ENCODE results near the gene ACSM4.

The ACSM4 gene

GRCh38 chr12:7351177-7351576 lies 47.3 kb downstream of the ACSM4 start:
- TF ChIP-seq SUZ12 (IDR thresholded peaks at IDR 0.05; ENCODE audit: extremely low read depth, insufficient read depth, insufficient read length) (no peak), ZNF274 (IDR thresholded peaks at IDR 0.05; ENCODE audit: low read depth, low read length) (no peak), YY1 (IDR thresholded peaks at IDR 0.05; ENCODE audit: insufficient read depth, insufficient read length) (no peak)
- Histone ChIP-seq H3K4me3 (ENCODE audit: insufficient read length, low read depth) (no peak overlapping the region), H3K36me3 (ENCODE audit: insufficient read depth, insufficient read length, low read length) (no peaks in the 10 kb centered on the region), H3K9me3 (ENCODE audit: insufficient read depth, low read length) (peaks cover 20% of the 10 kb centered on the region), H3K4me1 (ENCODE audit: insufficient read depth, insufficient read length) (no peaks in the 10 kb centered on the region), H3K9ac (ENCODE audit: insufficient read length, low read depth) (no peak overlapping the region), H3K27me3 (ENCODE audit: insufficient read depth, insufficient read length) (no peaks in the 10 kb centered on the region)
- no peak for DNase-seq (ENCODE audit: low read depth, low spot score)

- Histone ChIP-seq H3K4me3 (ENCODE audit: insufficient read length, low read depth) (no peak overlapping the region), H3K4me1 (ENCODE audit: insufficient read depth, insufficient read length) (no peaks in the 10 kb centered on the region), H3K9me3 (ENCODE audit: insufficient read depth, low read length) (peaks cover 5% of the 10 kb centered on the region; the same call in 1 of the 2 replicates), H3K36me3 (ENCODE audit: insufficient read depth, insufficient read length, low read length) (no peaks in the 10 kb centered on the region), H3K27me3 (ENCODE audit: insufficient read depth, insufficient read length) (no peaks in the 10 kb centered on the region), H3K9ac (ENCODE audit: insufficient read length, low read depth) (no peak overlapping the region)
- no peak for DNase-seq (ENCODE audit: low read depth, low spot score)
- TF ChIP-seq ZNF274 (IDR thresholded peaks at IDR 0.05; ENCODE audit: low read depth, low read length) (no peak), SUZ12 (IDR thresholded peaks at IDR 0.05; ENCODE audit: extremely low read depth, insufficient read depth, insufficient read length) (no peak), YY1 (IDR thresholded peaks at IDR 0.05; ENCODE audit: insufficient read depth, insufficient read length) (no peak)
Measured at GRCh38 chr12:7352661-7353060, 48.8 kb downstream of the ACSM4 start.

- Histone ChIP-seq H3K9ac (ENCODE audit: insufficient read length, low read depth) (no peak overlapping the region), H3K9me3 (ENCODE audit: insufficient read depth, low read length) (no peaks in the 10 kb centered on the region), H3K4me1 (ENCODE audit: insufficient read depth, insufficient read length) (no peaks in the 10 kb centered on the region), H3K4me3 (ENCODE audit: insufficient read length, low read depth) (no peak overlapping the region), H3K27me3 (ENCODE audit: insufficient read depth, insufficient read length) (no peaks in the 10 kb centered on the region), H3K36me3 (ENCODE audit: insufficient read depth, insufficient read length, low read length) (no peaks in the 10 kb centered on the region)
- no peak for TF ChIP-seq YY1 (IDR thresholded peaks at IDR 0.05; ENCODE audit: insufficient read depth, insufficient read length)
- TF ChIP-seq SUZ12 (IDR thresholded peaks at IDR 0.05; ENCODE audit: extremely low read depth, insufficient read depth, insufficient read length), result no peak
- TF ChIP-seq ZNF274 (IDR thresholded peaks at IDR 0.05; ENCODE audit: low read depth, low read length), result no peak
- no peak for DNase-seq (ENCODE audit: low read depth, low spot score)
Measured at GRCh38 chr12:7354529-7354928, 50.7 kb downstream of the ACSM4 start.

GRCh38 chr12:7361265-7361664 lies 57.4 kb downstream of the ACSM4 start:
- DNase-seq (ENCODE audit: low read depth, low spot score), result no peak

GRCh38 chr12:7362734-7363133 lies 58.9 kb downstream of the ACSM4 start:
- no peak for TF ChIP-seq SUZ12 (IDR thresholded peaks at IDR 0.05; ENCODE audit: extremely low read depth, insufficient read depth, insufficient read length)
- no peak for TF ChIP-seq ZNF274 (IDR thresholded peaks at IDR 0.05; ENCODE audit: low read depth, low read length)
- no peak for TF ChIP-seq YY1 (IDR thresholded peaks at IDR 0.05; ENCODE audit: insufficient read depth, insufficient read length)
- no peak for DNase-seq (ENCODE audit: low read depth, low spot score)
- Histone ChIP-seq H3K9me3 (ENCODE audit: insufficient read depth, low read length) (peaks cover 6% of the 10 kb centered on the region; the same call in 1 of the 2 replicates), H3K4me3 (ENCODE audit: insufficient read length, low read depth) (no peak overlapping the region), H3K4me1 (ENCODE audit: insufficient read depth, insufficient read length) (no peaks in the 10 kb centered on the region), H3K9ac (ENCODE audit: insufficient read length, low read depth) (no peak overlapping the region), H3K27me3 (ENCODE audit: insufficient read depth, insufficient read length) (no peaks in the 10 kb centered on the region), H3K36me3 (ENCODE audit: insufficient read depth, insufficient read length, low read length) (no peaks in the 10 kb centered on the region)

More at GRCh38 chr12:7361265-7361664, 57.4 kb downstream of the ACSM4 start:
- Histone ChIP-seq H3K9ac (ENCODE audit: insufficient read length, low read depth) (no peak overlapping the region), H3K27me3 (ENCODE audit: insufficient read depth, insufficient read length) (no peaks in the 10 kb centered on the region), H3K4me3 (ENCODE audit: insufficient read length, low read depth) (no peak overlapping the region), H3K36me3 (ENCODE audit: insufficient read depth, insufficient read length, low read length) (no peaks in the 10 kb centered on the region), H3K9me3 (ENCODE audit: insufficient read depth, low read length) (peaks cover 6% of the 10 kb centered on the region; the same call in 1 of the 2 replicates), H3K4me1 (ENCODE audit: insufficient read depth, insufficient read length) (no peaks in the 10 kb centered on the region)
- TF ChIP-seq SUZ12 (IDR thresholded peaks at IDR 0.05; ENCODE audit: extremely low read depth, insufficient read depth, insufficient read length) (no peak), ZNF274 (IDR thresholded peaks at IDR 0.05; ENCODE audit: low read depth, low read length) (no peak), YY1 (IDR thresholded peaks at IDR 0.05; ENCODE audit: insufficient read depth, insufficient read length) (no peak)

GRCh38 chr12:7369274-7369729 lies 65.4 kb downstream of the ACSM4 start:
- H3K4me3 ChIP-seq (ENCODE audit: insufficient read length, low read depth), result no peak overlapping the region
- no peaks in the 10 kb centered on the region for H3K36me3 ChIP-seq (ENCODE audit: insufficient read depth, insufficient read length, low read length)
- TF ChIP-seq YY1 (IDR thresholded peaks at IDR 0.05; ENCODE audit: insufficient read depth, insufficient read length), result no peak
- TF ChIP-seq ZNF274 (IDR thresholded peaks at IDR 0.05; ENCODE audit: low read depth, low read length), result no peak
- no peak for TF ChIP-seq SUZ12 (IDR thresholded peaks at IDR 0.05; ENCODE audit: extremely low read depth, insufficient read depth, insufficient read length)
- no peak overlapping the region for H3K9ac ChIP-seq (ENCODE audit: insufficient read length, low read depth)
- no peak for DNase-seq (ENCODE audit: low read depth, low spot score)
- H3K4me1 ChIP-seq (ENCODE audit: insufficient read depth, insufficient read length), result no peaks in the 10 kb centered on the region
- H3K9me3 ChIP-seq (ENCODE audit: insufficient read depth, low read length), result no peaks in the 10 kb centered on the region; the same call in none of the 2 replicates
- H3K27me3 ChIP-seq (ENCODE audit: insufficient read depth, insufficient read length), result no peaks in the 10 kb centered on the region

- H3K4me1 ChIP-seq (ENCODE audit: insufficient read depth, insufficient read length), result no peaks in the 10 kb centered on the region
- no peak overlapping the region for H3K4me3 ChIP-seq (ENCODE audit: insufficient read length, low read depth)
- no peaks in the 10 kb centered on the region; the same call in none of the 2 replicates for H3K9me3 ChIP-seq (ENCODE audit: insufficient read depth, low read length)
- no peak for DNase-seq (ENCODE audit: low read depth, low spot score)
- no peak overlapping the region for H3K9ac ChIP-seq (ENCODE audit: insufficient read length, low read depth)
- H3K36me3 ChIP-seq (ENCODE audit: insufficient read depth, insufficient read length, low read length), result no peaks in the 10 kb centered on the region
- H3K27me3 ChIP-seq (ENCODE audit: insufficient read depth, insufficient read length), result no peaks in the 10 kb centered on the region
- no peak for TF ChIP-seq ZNF274 (IDR thresholded peaks at IDR 0.05; ENCODE audit: low read depth, low read length)
- TF ChIP-seq YY1 (IDR thresholded peaks at IDR 0.05; ENCODE audit: insufficient read depth, insufficient read length), result no peak
- TF ChIP-seq SUZ12 (IDR thresholded peaks at IDR 0.05; ENCODE audit: extremely low read depth, insufficient read depth, insufficient read length), result no peak
Measured at GRCh38 chr12:7373226-7373625, 69.4 kb downstream of the ACSM4 start.
